Transverse colon (tissue), 4 donors: ENCODE data around the gene OR4D2. TPM values are rescaled to one million over a fixed set of nuclear protein-coding genes. Genes with fewer than 3 reads are reported as not detected.

Experiments used
- DNase-seq: peaks from one replicate; pipeline ENCODE4 v3.0.0-alpha.2; 2019
- H3K27ac ChIP-seq, 4 donors: fragments of 200-600 bp; sonication (generic); 2 replicates each; pipeline ENCODE4 v1.5.1; 2016 to 2018; ENCODE audit warnings: inconsistent platforms in 4 of 4
- H3K27me3 ChIP-seq: fragments of 200-600 bp; sonication (generic); 2 replicates; pipeline ENCODE4 v1.5.1; 2017; ENCODE audit warnings: inconsistent platforms
- H3K36me3 ChIP-seq, 4 donors: fragments of 200-600 bp; sonication (generic); 2 replicates each; pipeline ENCODE4 v1.5.1; 2017 to 2019; ENCODE audit warnings: inconsistent platforms in 4 of 4
- H3K4me1 ChIP-seq, 4 donors: fragments of 200-600 bp; sonication (generic); 2 replicates each; pipeline ENCODE4 v1.5.1; 2017 to 2020; ENCODE audit warnings: inconsistent platforms in 4 of 4
- H3K4me3 ChIP-seq, 4 donors: fragments of 200-600 bp; sonication (generic); 1 replicate in 1 of 4; 2 replicates in 3 of 4; pipeline versions ENCODE4 v1.5.1 to v1.6.1; 2017 to 2019; ENCODE audit warnings: inconsistent platforms in 4 of 4
- H3K9me3 ChIP-seq, 2 donors: fragments of 200-600 bp; sonication (generic); 2 replicates each; pipeline ENCODE4 v1.5.1; 2017 to 2019; ENCODE audit warnings: inconsistent platforms in 2 of 2
- EP300 ChIP-seq: sonication (generic); formaldehyde crosslinking; IDR thresholded peaks from one replicate; pipeline ENCODE4 v1.6.1; 2017; ENCODE audit warnings: antibody characterized with exemption, low read depth
- POLR2A ChIP-seq: fragments of 450-650 bp; IDR thresholded peaks from one replicate; pipeline ENCODE4 v1.6.1; 2016; ENCODE audit warnings: antibody characterized with exemption, mild to moderate bottlenecking, moderate library complexity
- POLR2AphosphoS5 ChIP-seq, 3 donors: sonication (generic); formaldehyde crosslinking; IDR thresholded peaks; one replicate each; pipeline ENCODE4 v1.6.1; 2016; ENCODE audit warnings: antibody characterized with exemption in 3 of 3
- WGBS, 2 donors: methylation state at CpG; one replicate each; pipeline ENCODE4 v1.1.5; 2018; ENCODE audit warnings: low coverage in 1 of 2; 5-methylcytosine and 5-hydroxymethylcytosine counted together
- in situ Hi-C, 4 donors: fragments of 200-750 bp; cut with MboI; loops; one replicate each; pipeline versions ENCODE4 v1.15.0 to v1.15.1; 2017; ENCODE audit warnings: low sequenced_read_pairs in 3 of 4, low pct_ligation_motif_present in 1 of 4, low pct_unique_long_range_greater_than_20kb in 1 of 4
- intact Hi-C: fragments of 100-400 bp; cut with DNase I; formaldehyde crosslinking; loops from one replicate; pipeline ENCODE4 v1.15.1; 2023; ENCODE audit warnings: low total_unique reads
- total RNA-seq, 4 donors: library from RNA; depleted of rRNA; stranded (reverse); fragments of >200 nt; gene quantifications; one replicate each; pipeline ENCODE4 v1.1.0, GENCODE V29; 2016
- TF ChIP-seq, protein P1 (sequence below), 5 experiments: fragments of 200-600 bp in 3 of 5; fragments of 450-650 bp in 2 of 5; sonication (generic) in 3 of 5; IDR thresholded peaks; 1 replicate in 2 of 5; 2 replicates in 3 of 5; pipeline ENCODE4 v1.5.1; 2016 to 2017; ENCODE audit warnings: antibody characterized with exemption in 5 of 5, inconsistent platforms in 3 of 5, mild to moderate bottlenecking in 2 of 5, moderate library complexity in 1 of 5

OR4D2 gene
- total RNA-seq, 4 donors from 2014 or later = not detected

DNA sequence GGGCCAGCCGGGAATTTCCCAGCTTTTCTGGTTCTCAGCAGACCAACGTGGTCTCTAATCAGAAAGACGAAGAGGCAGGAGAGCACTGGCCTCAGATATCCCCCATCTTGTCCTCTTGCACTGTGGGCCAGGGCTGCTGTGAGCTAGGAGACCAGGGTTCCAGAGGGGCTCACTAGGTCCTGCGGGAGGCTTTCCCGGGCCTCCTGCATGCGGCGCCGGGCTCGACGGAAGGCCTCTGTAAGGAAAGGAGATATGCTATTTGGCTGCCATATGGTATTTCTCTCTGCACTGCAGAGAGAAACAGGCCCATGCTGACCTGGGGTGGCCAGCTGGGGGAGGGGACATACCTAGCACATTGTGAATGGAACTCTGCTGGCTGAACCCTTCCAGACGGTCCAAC is 39.2 kb downstream of the OR4D2 start:
- in situ Hi-C loops = no loop called here
- H3K4me1 ChIP-seq = no peaks in the 10 kb centered on the region
- H3K27me3 ChIP-seq = no peaks in the 10 kb centered on the region
- no peak for DNase-seq
- no peak overlapping the region for H3K4me3 ChIP-seq
- TF ChIP-seq POLR2AphosphoS5 (IDR thresholded peaks at IDR 0.05) = no peak
- no peak for TF ChIP-seq EP300
- TF ChIP-seq POLR2A = no peak
- TF ChIP-seq, protein P1, sequence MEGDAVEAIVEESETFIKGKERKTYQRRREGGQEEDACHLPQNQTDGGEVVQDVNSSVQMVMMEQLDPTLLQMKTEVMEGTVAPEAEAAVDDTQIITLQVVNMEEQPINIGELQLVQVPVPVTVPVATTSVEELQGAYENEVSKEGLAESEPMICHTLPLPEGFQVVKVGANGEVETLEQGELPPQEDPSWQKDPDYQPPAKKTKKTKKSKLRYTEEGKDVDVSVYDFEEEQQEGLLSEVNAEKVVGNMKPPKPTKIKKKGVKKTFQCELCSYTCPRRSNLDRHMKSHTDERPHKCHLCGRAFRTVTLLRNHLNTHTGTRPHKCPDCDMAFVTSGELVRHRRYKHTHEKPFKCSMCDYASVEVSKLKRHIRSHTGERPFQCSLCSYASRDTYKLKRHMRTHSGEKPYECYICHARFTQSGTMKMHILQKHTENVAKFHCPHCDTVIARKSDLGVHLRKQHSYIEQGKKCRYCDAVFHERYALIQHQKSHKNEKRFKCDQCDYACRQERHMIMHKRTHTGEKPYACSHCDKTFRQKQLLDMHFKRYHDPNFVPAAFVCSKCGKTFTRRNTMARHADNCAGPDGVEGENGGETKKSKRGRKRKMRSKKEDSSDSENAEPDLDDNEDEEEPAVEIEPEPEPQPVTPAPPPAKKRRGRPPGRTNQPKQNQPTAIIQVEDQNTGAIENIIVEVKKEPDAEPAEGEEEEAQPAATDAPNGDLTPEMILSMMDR (IDR thresholded peaks at IDR 0.05) = no peak
- no peaks in the 10 kb centered on the region for H3K9me3 ChIP-seq
- intact Hi-C loops = no loop called here
- H3K27ac ChIP-seq = no peak overlapping the region
- 95% methylated on average over 10 of the region's 11 CpGs; no CpG with 5 or more reads in 1 of the 2 donors for WGBS, 2 donors
- H3K36me3 ChIP-seq = peaks cover 0 to 9% (median 1%) of the 10 kb centered on the region in 4 donors

GRCh38 chr17:58207451-58207850 is 40.7 kb downstream of the OR4D2 start:
- no peaks in the 10 kb centered on the region for H3K4me1 ChIP-seq
- intact Hi-C loops = no loop called here
- TF ChIP-seq POLR2AphosphoS5 (IDR thresholded peaks at IDR 0.05) (no peak), EP300 (no peak)
- TF ChIP-seq, protein P1 (IDR thresholded peaks at IDR 0.05) = no peak
- H3K36me3 ChIP-seq = peaks cover 0 to 16% (median 4%) of the 10 kb centered on the region in 4 donors
- in situ Hi-C loops = no loop called here
- H3K27me3 ChIP-seq = no peaks in the 10 kb centered on the region
- 93 to 100% methylated on average over 1 to 3 of the region's 3 CpGs for WGBS, 2 donors
- no peak for DNase-seq
- no peaks in the 10 kb centered on the region for H3K9me3 ChIP-seq
- no peak overlapping the region for H3K4me3 ChIP-seq
- H3K27ac ChIP-seq = no peak overlapping the region

GRCh38 chr17:58208344-58208743 is 41.6 kb downstream of the OR4D2 start:
- intact Hi-C loops = no loop called here
- no peaks in the 10 kb centered on the region for H3K4me1 ChIP-seq
- no peak for DNase-seq
- 95% methylated on average over 5 of the region's 5 CpGs; no CpG with 5 or more reads in 1 of the 2 donors for WGBS, 2 donors
- in situ Hi-C loops = no loop called here
- H3K4me3 ChIP-seq = no peak overlapping the region
- no peaks in the 10 kb centered on the region for H3K9me3 ChIP-seq
- H3K27ac ChIP-seq = no peak overlapping the region
- H3K27me3 ChIP-seq = no peaks in the 10 kb centered on the region
- H3K36me3 ChIP-seq = peaks cover 0 to 18% (median 7%) of the 10 kb centered on the region in 4 donors
- TF ChIP-seq POLR2A (no peak), POLR2AphosphoS5 (IDR thresholded peaks at IDR 0.05) (no peak), EP300 (no peak)
- TF ChIP-seq, protein P1 (IDR thresholded peaks at IDR 0.05) = no peak

GRCh38 chr17:58210922-58211321 is 44.1 kb downstream of the OR4D2 start:
- Histone ChIP-seq H3K9me3 (no peaks in the 10 kb centered on the region), H3K4me3 (no peak overlapping the region), H3K27ac (no peak overlapping the region), H3K27me3 (no peaks in the 10 kb centered on the region), H3K4me1 (no peaks in the 10 kb centered on the region), H3K36me3 (peaks cover 0 to 21% (median 7%) of the 10 kb centered on the region in 4 donors)
- no peak for DNase-seq
- 66 to 85% methylated on average over 3 to 5 of the region's 5 CpGs for WGBS, 2 donors
- TF ChIP-seq POLR2A = no peak
- no peak for TF ChIP-seq POLR2AphosphoS5 (IDR thresholded peaks at IDR 0.05)
- TF ChIP-seq, protein P1 (IDR thresholded peaks at IDR 0.05) = no peak
- no peak for TF ChIP-seq EP300
- in situ Hi-C loops = no loop called here
- intact Hi-C loops = no loop called here
